ENCODE results near the gene PUS10.

Gene PUS10

GRCh38 chr2:60972889-60973656, 45.0 kb downstream of the PUS10 start:
- TF ChIP-seq CTCF (IDR thresholded peaks at IDR 0.05; ENCODE audit: control insufficient read depth, extremely low read depth, insufficient read depth) = no peak
- H3K4me3 ChIP-seq (ENCODE audit: low read depth, low read length) = no peak overlapping the region

DNA sequence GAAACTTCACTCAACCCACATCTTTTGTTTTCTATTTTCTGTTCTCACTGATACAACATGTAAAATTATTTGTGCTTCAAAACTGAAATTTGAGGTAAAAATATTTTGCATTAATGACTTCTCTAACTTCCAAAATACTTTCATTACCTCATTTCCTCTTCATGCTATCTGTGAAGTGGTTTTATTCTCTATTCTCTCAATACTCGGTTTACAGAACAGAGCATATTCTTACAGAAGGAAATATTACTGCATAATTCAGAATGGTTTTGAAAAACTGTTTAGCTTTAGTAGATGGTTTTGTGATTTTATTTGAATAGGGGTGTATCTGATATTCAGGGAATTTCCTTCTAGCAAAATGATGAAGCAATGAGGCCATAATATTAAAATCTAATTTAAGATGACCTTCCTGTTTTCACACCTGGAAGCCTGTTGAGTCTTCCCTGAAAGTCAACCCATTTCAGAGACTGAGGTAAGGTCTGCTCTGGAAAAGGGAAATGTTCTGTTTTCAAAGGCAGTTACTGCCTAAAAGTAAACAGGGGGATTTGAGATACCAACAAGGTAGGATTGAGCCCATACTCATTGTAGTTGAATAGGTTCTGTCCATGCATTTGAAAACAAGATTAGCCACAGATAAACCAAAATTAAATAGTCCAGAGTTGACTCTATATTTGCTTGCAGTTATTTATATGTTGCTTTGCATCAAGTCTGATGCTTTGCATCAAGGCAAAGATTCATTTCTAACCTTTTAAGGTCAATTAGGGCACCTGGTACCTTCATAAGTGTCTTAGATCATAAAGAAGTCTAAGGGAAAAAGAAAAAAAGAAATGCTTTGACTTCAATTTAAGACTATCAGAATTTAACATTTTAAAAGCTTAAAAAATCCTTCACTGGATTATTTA, 51.3 kb downstream of the PUS10 start:
- no peak for TF ChIP-seq CTCF (IDR thresholded peaks at IDR 0.05; ENCODE audit: control insufficient read depth, extremely low read depth, insufficient read depth)
- H3K4me3 ChIP-seq (ENCODE audit: low read depth, low read length) = no peak overlapping the region
- DNase-seq (ENCODE audit: low read depth) = no peak

More at GRCh38 chr2:60972889-60973656, 45.0 kb downstream of the PUS10 start:
- no peak for DNase-seq (ENCODE audit: low read depth)

DNA sequence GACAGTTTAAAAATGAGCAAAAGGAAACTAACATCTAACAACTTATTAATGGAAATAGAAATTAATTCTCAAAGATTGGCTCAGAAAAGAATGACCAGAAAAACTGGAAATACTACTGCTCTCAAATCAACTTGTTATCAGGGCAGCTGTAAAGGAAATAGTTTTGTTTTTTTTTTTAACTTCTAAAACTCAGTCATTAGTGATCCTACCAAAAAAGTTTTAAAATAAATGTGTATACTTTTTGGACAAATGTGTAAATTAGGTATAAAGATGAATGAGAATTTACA, 52.6 kb downstream of the PUS10 start:
- no peak overlapping the region for H3K4me3 ChIP-seq (ENCODE audit: low read depth, low read length)
- TF ChIP-seq CTCF (IDR thresholded peaks at IDR 0.05; ENCODE audit: control insufficient read depth, extremely low read depth, insufficient read depth) = no peak
- DNase-seq (ENCODE audit: low read depth) = no peak

DNA sequence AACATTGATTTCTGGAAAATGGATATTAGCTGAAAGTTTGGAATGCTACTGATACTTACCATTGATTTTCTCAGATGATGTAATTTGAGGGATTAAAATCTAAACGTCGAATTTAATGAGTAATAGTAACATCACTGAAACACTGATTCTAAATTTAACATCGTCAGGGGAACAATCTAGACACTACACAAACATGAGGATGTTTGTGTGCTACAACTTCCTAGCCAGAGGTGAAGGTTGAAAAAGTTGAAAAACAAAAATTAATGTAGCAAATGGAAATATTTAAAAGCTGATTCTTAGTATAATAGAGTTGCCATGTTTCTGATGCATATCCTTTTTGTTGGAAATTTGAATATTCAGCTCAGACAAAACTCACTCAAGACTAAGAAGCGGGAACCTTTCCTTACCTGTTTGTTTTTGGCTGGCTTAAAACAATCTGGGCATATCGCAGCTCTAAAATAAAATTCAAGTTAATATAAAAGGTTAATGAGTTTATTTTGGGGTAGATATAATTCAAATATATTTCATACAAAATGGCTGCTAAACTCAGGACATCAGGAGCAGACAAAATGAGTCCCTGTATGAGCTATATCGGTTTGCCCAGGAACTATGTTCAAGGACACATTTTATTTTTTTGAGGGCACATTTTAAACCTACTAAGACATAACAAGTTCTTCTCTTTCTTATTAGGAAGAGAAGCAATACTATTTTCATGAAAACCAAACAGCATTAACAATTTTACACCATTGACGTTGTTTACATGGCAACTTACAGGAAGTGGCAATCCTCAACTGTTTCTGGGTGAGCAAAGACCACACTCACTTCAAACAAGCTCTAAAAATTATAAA, 53.2 kb downstream of the PUS10 start:
- DNase-seq (ENCODE audit: low read depth) = no peak
- TF ChIP-seq CTCF (IDR thresholded peaks at IDR 0.05; ENCODE audit: control insufficient read depth, extremely low read depth, insufficient read depth) = no peak
- no peak overlapping the region for H3K4me3 ChIP-seq (ENCODE audit: low read depth, low read length)

GRCh38 chr2:60963190-60963589, 54.9 kb downstream of the PUS10 start:
- DNase-seq (ENCODE audit: low read depth) = no peak
- TF ChIP-seq CTCF (IDR thresholded peaks at IDR 0.05; ENCODE audit: control insufficient read depth, extremely low read depth, insufficient read depth) = no peak
- H3K4me3 ChIP-seq (ENCODE audit: low read depth, low read length) = no peak overlapping the region

- TF ChIP-seq CTCF (IDR thresholded peaks at IDR 0.05; ENCODE audit: control insufficient read depth, extremely low read depth, insufficient read depth) = no peak
- no peak overlapping the region for H3K4me3 ChIP-seq (ENCODE audit: low read depth, low read length)
- DNase-seq (ENCODE audit: low read depth) = no peak
These were observed 55.5 kb downstream of the PUS10 start for GRCh38 chr2:60962528-60962927.

All from LNCaP clone FGC (cell line).